WTC11 (cell line): Measurements from ENCODE around the gene PHC3.

ENCODE experiments used
- SMAD3 ChIP-seq: sonication (generic); formaldehyde crosslinking; IDR thresholded peaks from 2 replicates; pipeline ENCODE4 v1.8.0; 2022; ENCODE audit warnings: missing genetic modification reagents, mild to moderate bottlenecking, borderline replicate concordance
- ZNF138 ChIP-seq: sonication (generic); formaldehyde crosslinking; conservative IDR thresholded peaks from 2 replicates; pipeline ENCODE4 v1.8.1; 2022; ENCODE audit warnings: mild to moderate bottlenecking, moderate library complexity, missing genetic modification reagents
- ZSCAN18 ChIP-seq: fragments of 250-450 bp; sonication (Bioruptor Pico); IDR thresholded peaks from 2 replicates; pipeline ENCODE4 v2.1.2; 2022; ENCODE audit warnings: mild to moderate bottlenecking, moderate library complexity

- no peak for TF ChIP-seq ZSCAN18 (CRISPR knock-in tag)
- no peak for TF ChIP-seq SMAD3 (CRISPR knock-in tag)
- TF ChIP-seq ZNF138: no peak
Observed at GRCh38 chr3:170221924-170222646, 40.6 kb upstream of the PHC3 start, which contains the start of gene PRKCI.
